ENCODE measurements around the gene TOGARAM2. TPM values are rescaled to one million over a fixed set of nuclear protein-coding genes. Genes with fewer than 3 reads are reported as not detected.

The TOGARAM2 gene
- total and polyA plus RNA-seq, 2 of the 8 experiments (the other 6 are each of a cell fraction or from before 2014, with no cell fraction given), result 0.42 to 1.4 TPM

DNA sequence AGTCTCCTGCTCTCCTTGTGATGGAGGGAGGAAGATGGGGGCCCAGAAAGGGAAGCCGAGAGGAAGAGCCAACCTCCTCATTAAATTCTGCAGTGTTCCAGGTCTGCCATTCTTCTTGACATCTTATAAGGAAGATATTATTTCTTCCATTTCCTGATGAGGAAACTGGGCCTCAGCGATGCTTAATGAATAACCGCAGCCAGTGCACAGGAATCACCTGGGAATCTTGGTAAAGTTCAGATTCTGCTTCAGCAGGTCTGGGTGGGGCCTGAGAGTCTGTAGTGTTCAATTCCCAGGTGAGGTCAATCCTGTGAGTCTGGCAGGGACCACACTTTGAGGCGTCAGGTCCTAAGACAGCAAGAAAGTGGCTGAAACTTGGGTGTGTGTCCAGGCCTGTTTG lies 75.9 kb downstream of the TOGARAM2 start (continued):
- no peak for TF ChIP-seq CREB1 (IDR thresholded peaks at IDR 0.05)

Measured in H1 (cell line).